Breast epithelium (tissue), 4 donors: ENCODE measurements around the gene CLSTN2. TPM values are rescaled to one million over a fixed set of nuclear protein-coding genes. Genes with fewer than 3 reads are reported as not detected.

Experiments used
- DNase-seq, 2 donors: peaks; one replicate each; pipeline ENCODE4 v3.0.0-alpha.2; 2019; ENCODE audit warnings: low spot score in 2 of 2
- H3K27ac ChIP-seq, 2 donors: fragments of 200-600 bp; sonication (generic) in 1 of 2; one replicate each; pipeline ENCODE4 v1.5.1; 2016 to 2019; ENCODE audit warnings: mild to moderate bottlenecking in 1 of 2
- H3K27me3 ChIP-seq, 2 donors: fragments of 200-600 bp; sonication (generic) in 1 of 2; one replicate each; pipeline versions ENCODE4 v1.5.1 to v1.6.0; 2017 to 2019; ENCODE audit warnings: control low read depth in 1 of 2, mild to moderate bottlenecking in 1 of 2
- H3K36me3 ChIP-seq: fragments of 200-600 bp; one replicate; pipeline ENCODE4 v1.5.1; 2019
- H3K4me1 ChIP-seq, 2 donors: fragments of 200-600 bp; sonication (generic); one replicate each; pipeline ENCODE4 v1.5.1; 2016 to 2019; ENCODE audit warnings: control low read depth in 1 of 2
- H3K4me3 ChIP-seq, 3 donors: fragments of 200-600 bp; sonication (generic); 1 replicate in 2 of 3; 2 replicates in 1 of 3; pipeline ENCODE4 v1.5.1; 2016 to 2019; ENCODE audit warnings: mild to moderate bottlenecking in 3 of 3, moderate library complexity in 2 of 3
- H3K9me3 ChIP-seq, 2 donors: fragments of 200-600 bp; sonication (generic) in 1 of 2; one replicate each; pipeline ENCODE4 v1.5.1; 2016 to 2019; ENCODE audit warnings: control low read depth in 1 of 2
- POLR2A ChIP-seq: fragments of 450-650 bp; IDR thresholded peaks from one replicate; pipeline ENCODE4 v1.6.1; 2016; ENCODE audit warnings: antibody characterized with exemption, mild to moderate bottlenecking, moderate library complexity
- POLR2AphosphoS5 ChIP-seq, 3 donors: sonication (generic); formaldehyde crosslinking; IDR thresholded peaks; one replicate each; pipeline ENCODE4 v1.6.1; 2017; ENCODE audit warnings: antibody characterized with exemption in 3 of 3
- intact Hi-C: fragments of 100-400 bp; cut with DNase I; formaldehyde crosslinking; loops from one replicate; pipeline ENCODE4 v1.15.1; 2023; ENCODE audit warnings: low total_unique reads
- total RNA-seq, 3 donors: library from RNA; depleted of rRNA; stranded (reverse); fragments of >200 nt; gene quantifications; one replicate each; pipeline ENCODE4 v1.1.0, GENCODE V29; 2016
- TF ChIP-seq, protein P1 (sequence below), 3 donors: fragments of 450-650 bp; IDR thresholded peaks; one replicate each; pipeline ENCODE4 v1.5.1; 2016 to 2017; ENCODE audit warnings: antibody characterized with exemption in 3 of 3, mild to moderate bottlenecking in 3 of 3, moderate library complexity in 3 of 3

Gene CLSTN2
- total RNA-seq, 3 donors from 2014 or later, result 15.5 to 75.5 (median 33.1) TPM

DNA sequence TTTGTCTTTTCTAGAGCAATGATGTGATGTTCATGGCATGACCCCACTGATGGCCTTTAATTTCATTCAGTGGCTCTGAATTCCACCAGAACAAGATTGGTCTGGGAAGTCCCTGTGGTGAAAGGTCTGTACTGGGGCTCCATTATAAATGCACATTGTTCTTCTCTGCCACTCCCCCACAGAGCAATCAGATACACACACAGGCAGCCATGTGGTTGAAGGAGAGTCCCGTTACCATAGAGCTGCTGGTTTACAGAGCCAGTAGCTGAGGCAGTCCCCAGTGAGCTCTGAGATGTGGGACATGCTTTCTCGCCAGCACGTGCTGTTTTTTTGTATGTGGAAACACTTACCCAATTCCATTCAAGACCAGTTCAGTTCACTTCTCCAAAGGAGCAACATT, 570.2 kb downstream of the CLSTN2 start:
- Histone ChIP-seq H3K4me1 (peaks cover 0 to 6% of the 10 kb centered on the region in 2 donors), H3K27ac (no peak overlapping the region), H3K36me3 (no peaks in the 10 kb centered on the region), H3K9me3 (no peaks in the 10 kb centered on the region), H3K27me3 (no peaks in the 10 kb centered on the region), H3K4me3 (no peak overlapping the region)
- TF ChIP-seq POLR2A (no peak), POLR2AphosphoS5 (IDR thresholded peaks at IDR 0.05) (no peak)
- TF ChIP-seq, protein P1, sequence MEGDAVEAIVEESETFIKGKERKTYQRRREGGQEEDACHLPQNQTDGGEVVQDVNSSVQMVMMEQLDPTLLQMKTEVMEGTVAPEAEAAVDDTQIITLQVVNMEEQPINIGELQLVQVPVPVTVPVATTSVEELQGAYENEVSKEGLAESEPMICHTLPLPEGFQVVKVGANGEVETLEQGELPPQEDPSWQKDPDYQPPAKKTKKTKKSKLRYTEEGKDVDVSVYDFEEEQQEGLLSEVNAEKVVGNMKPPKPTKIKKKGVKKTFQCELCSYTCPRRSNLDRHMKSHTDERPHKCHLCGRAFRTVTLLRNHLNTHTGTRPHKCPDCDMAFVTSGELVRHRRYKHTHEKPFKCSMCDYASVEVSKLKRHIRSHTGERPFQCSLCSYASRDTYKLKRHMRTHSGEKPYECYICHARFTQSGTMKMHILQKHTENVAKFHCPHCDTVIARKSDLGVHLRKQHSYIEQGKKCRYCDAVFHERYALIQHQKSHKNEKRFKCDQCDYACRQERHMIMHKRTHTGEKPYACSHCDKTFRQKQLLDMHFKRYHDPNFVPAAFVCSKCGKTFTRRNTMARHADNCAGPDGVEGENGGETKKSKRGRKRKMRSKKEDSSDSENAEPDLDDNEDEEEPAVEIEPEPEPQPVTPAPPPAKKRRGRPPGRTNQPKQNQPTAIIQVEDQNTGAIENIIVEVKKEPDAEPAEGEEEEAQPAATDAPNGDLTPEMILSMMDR (IDR thresholded peaks at IDR 0.05), result no peak
- intact Hi-C loops, result no loop called here
- peak in 1 of 2 donors; percentile 21 for DNase-seq

DNA sequence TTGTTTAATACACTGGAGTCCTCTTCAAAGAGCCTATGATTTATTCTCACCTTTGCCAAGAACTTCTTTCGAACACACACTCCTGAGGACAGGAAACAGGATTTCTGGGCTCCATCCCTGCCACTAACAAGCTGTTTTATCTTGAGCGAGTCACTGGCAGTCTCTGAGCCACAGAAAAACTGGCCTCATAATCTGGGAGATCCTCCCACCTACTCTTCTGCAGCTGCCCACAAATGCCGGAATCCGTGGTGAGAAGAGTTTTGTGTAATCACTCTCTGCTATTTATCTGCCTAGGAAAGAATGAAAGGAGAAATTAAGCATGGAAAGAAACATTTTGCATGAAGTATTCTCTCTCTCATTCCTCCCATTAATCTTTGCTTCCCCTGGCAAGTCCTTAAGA, 570.9 kb downstream of the CLSTN2 start:
- Histone ChIP-seq H3K36me3 (no peaks in the 10 kb centered on the region), H3K9me3 (no peaks in the 10 kb centered on the region), H3K4me1 (peaks cover 0 to 6% of the 10 kb centered on the region in 2 donors), H3K4me3 (no peak overlapping the region), H3K27me3 (no peaks in the 10 kb centered on the region), H3K27ac (no peak overlapping the region)
- TF ChIP-seq POLR2AphosphoS5 (IDR thresholded peaks at IDR 0.05) (no peak), POLR2A (no peak)
- TF ChIP-seq, protein P1 (IDR thresholded peaks at IDR 0.05), result no peak
- DNase-seq, result no peak
- intact Hi-C loops, result no loop called here

DNA sequence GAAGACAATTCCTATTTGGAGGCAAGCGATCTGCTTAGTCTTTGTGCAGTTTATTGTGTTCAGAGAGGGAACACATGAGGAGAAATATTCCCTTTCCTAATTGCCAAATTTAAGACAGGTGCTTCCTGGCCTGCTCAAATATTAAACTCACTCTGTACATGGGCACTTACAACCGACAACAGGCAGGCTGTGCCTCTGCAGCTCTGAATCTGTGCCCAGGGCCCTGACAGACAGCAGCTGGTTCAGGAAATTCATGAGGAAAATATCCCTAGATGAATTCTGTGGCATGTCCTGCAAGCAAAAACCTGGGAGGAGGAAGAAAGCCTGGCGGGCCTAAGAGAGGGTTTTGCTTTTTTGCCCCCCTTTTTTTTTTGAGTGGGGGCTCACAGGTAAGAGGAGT, 573.6 kb downstream of the CLSTN2 start:
- Histone ChIP-seq H3K36me3 (no peaks in the 10 kb centered on the region), H3K27ac (no peak overlapping the region), H3K9me3 (no peaks in the 10 kb centered on the region), H3K27me3 (no peaks in the 10 kb centered on the region), H3K4me1 (no peaks in the 10 kb centered on the region), H3K4me3 (no peak overlapping the region)
- TF ChIP-seq POLR2A (no peak), POLR2AphosphoS5 (IDR thresholded peaks at IDR 0.05) (no peak)
- TF ChIP-seq, protein P1 (IDR thresholded peaks at IDR 0.05), result no peak
- intact Hi-C loops, result loop anchor here (2.0 kb wide), 1 partner anchor 40 kb away; no protein-coding TSS in a partner anchor
- no peak for DNase-seq

DNA sequence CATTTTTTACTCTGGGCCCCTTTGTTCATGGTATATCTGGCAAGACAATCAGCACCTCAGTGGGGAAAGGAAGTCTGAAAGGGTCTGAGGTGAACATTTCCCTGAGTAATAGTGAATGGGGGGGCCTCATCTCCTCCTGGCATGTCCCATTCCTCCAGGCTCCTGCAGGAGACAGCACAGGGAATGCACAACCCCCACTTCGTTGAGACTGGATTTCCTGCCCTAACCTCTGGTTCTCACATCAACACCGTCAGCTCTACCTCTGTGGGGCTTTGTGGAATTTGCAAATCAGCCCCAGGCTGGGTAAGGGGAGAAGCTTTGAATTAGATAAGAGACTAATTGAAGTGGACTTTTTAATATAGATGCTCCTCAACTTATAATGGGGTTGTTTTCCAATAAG, 574.5 kb downstream of the CLSTN2 start:
- no peaks in the 10 kb centered on the region for H3K27me3 ChIP-seq
- H3K4me3 ChIP-seq, result no peak overlapping the region
- TF ChIP-seq POLR2AphosphoS5 (IDR thresholded peaks at IDR 0.05), result no peak
- TF ChIP-seq POLR2A, result no peak
- TF ChIP-seq, protein P1 (IDR thresholded peaks at IDR 0.05), result no peak
- H3K9me3 ChIP-seq, result no peaks in the 10 kb centered on the region
- no peaks in the 10 kb centered on the region for H3K36me3 ChIP-seq
- H3K27ac ChIP-seq, result no peak overlapping the region
- DNase-seq, result no peak
- no peaks in the 10 kb centered on the region for H3K4me1 ChIP-seq
- intact Hi-C loops, result loop anchor here (2.0 kb wide), 1 partner anchor 39 kb away; no protein-coding TSS in a partner anchor

DNA sequence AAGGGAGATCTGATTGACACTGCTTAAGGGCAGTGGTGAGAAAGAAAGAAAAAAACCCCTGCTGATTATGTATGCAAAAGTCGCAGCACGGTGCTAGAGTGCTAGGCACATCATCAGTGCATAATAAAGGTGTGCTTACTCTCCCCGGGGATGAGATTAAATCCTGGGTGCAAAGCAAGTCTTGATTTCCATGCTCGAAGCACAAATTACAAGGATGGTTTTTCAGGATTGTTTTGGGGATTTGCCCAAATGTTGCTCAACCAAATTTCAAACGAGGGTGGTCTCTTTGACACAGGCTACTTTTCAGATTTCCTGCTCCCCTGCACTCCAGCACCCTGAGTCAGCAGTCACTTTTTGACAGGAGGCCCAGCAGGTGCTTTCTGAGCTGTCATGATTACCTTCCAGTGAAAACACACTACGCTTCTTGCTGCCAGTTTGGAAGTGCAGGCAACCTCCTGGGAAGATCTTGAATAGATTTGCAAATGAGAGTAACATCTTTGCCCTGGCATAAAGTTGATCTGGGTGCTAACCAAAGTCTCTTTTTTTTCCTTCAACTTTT, 575.4 kb downstream of the CLSTN2 start:
- Histone ChIP-seq H3K27ac (no peak overlapping the region), H3K4me3 (no peak overlapping the region), H3K36me3 (no peaks in the 10 kb centered on the region), H3K27me3 (no peaks in the 10 kb centered on the region), H3K9me3 (no peaks in the 10 kb centered on the region), H3K4me1 (no peaks in the 10 kb centered on the region)
- TF ChIP-seq, protein P1 (IDR thresholded peaks at IDR 0.05), result no peak
- TF ChIP-seq POLR2AphosphoS5 (IDR thresholded peaks at IDR 0.05), result no peak
- no peak for TF ChIP-seq POLR2A
- intact Hi-C loops, result no loop called here
- no peak for DNase-seq
